ENCODE data around the gene WWOX. TPM values are rescaled to one million over a fixed set of nuclear protein-coding genes. Genes with fewer than 3 reads are reported as not detected.

WWOX gene
- total RNA-seq, 1 donor, result 24.2 TPM

DNA sequence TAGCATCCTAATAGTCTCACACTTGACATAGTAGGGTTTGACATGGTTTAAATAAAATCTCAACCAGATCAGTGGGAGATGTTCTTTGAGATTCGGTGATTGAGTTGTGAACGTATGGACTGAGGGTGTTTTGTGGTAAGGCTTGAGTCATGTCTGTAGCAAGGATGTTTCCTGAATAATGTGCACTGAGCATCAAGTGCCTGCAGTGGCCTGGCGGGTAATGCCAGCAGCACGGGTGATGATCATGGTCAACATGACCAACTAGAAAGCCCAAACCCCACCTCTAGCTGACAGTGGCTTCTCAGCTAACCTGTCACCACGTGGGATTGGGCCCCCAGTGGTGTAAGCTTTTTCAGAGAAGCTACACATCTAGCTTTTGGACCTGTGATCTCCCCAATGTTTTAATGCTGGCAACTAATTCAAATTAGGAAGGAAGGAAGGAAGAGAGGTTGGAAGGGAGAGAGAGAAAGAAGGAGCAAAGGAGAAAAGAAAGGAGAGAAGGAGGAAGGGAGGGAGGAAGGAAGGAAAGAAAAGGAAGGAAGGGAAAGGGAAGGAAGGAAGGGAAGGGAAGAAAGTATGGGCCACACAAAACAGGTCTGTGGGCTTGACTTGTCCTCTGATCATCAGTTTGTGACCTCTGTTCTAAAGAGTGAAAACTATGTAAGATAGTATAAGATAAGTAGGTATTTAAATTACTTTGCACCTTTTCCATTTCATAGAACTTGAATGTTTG is 55.4 kb downstream of the WWOX start:
- no peak overlapping the region for H3K4me3 ChIP-seq (ENCODE audit: low read depth, low read length)
- TF ChIP-seq, protein P1, sequence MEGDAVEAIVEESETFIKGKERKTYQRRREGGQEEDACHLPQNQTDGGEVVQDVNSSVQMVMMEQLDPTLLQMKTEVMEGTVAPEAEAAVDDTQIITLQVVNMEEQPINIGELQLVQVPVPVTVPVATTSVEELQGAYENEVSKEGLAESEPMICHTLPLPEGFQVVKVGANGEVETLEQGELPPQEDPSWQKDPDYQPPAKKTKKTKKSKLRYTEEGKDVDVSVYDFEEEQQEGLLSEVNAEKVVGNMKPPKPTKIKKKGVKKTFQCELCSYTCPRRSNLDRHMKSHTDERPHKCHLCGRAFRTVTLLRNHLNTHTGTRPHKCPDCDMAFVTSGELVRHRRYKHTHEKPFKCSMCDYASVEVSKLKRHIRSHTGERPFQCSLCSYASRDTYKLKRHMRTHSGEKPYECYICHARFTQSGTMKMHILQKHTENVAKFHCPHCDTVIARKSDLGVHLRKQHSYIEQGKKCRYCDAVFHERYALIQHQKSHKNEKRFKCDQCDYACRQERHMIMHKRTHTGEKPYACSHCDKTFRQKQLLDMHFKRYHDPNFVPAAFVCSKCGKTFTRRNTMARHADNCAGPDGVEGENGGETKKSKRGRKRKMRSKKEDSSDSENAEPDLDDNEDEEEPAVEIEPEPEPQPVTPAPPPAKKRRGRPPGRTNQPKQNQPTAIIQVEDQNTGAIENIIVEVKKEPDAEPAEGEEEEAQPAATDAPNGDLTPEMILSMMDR (IDR thresholded peaks at IDR 0.05; ENCODE audit: insufficient read depth, low read length), result no peak
- no peak for DNase-seq (ENCODE audit: low read depth)

DNA sequence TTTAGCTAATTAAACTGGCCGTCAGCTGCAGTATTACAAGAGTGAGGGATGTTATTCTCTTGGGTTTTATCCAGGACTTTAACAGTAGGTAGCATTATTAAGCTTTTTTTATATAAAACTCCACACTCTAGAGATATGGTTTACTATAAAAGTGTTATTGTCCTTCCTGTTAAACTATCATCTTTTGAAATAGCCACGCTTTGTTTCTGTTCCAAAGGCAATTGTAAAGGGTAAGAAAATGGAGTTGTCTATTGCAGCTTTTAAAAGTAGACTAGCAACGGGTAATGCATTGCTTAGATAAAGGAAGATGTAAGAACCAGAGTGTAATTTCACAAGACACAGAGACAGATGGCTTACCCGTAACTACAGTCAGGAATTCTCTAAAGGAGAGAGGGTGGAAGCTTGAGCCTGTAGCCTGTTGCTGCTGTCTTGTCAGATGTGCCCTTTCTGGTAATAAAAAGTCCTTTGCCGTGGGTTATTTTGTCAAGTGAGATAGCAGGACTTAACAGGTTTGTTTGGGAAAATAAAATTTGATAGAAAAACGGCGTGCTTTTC is 56.4 kb downstream of the WWOX start:
- DNase-seq (ENCODE audit: low read depth), result no peak
- TF ChIP-seq, protein P1 (IDR thresholded peaks at IDR 0.05; ENCODE audit: insufficient read depth, low read length), result no peak
- no peak overlapping the region for H3K4me3 ChIP-seq (ENCODE audit: low read depth, low read length)

DNA sequence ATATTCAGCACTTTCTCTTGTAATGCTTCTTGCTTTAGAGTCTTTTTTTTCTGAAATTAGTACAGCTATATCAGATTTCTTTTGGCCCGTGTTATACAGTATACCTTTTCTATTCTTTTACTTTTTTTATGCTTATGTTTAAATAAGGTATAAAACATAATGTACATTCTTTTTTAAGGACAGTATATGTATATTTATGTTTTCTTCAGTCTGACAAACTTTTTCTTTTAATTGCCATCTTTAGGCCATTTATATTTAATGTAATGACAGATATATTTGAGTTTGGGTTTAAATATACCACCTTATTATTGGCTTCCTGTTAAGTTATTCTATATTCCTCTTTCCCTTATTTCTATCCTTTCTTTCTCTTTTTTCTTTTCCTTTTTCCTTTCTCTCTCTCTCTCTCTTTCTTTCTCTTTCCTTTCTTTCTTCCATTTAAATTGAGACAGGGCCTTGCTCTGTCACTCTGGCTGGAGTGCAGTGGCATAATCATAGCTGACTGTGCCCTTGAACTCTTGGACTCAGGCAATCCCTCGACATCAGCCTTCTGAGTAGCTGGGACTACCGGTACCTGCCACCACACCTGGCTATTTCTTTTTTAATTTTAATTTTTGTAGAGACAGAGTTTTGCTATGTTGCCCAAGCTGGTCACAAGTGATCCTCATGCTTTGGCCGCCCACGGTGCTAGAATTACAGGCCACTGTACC is 61.7 kb downstream of the WWOX start:
- no peak for DNase-seq (ENCODE audit: low read depth)
- no peak overlapping the region for H3K4me3 ChIP-seq (ENCODE audit: low read depth, low read length)
- TF ChIP-seq, protein P1 (IDR thresholded peaks at IDR 0.05; ENCODE audit: insufficient read depth, low read length), result no peak

DNA sequence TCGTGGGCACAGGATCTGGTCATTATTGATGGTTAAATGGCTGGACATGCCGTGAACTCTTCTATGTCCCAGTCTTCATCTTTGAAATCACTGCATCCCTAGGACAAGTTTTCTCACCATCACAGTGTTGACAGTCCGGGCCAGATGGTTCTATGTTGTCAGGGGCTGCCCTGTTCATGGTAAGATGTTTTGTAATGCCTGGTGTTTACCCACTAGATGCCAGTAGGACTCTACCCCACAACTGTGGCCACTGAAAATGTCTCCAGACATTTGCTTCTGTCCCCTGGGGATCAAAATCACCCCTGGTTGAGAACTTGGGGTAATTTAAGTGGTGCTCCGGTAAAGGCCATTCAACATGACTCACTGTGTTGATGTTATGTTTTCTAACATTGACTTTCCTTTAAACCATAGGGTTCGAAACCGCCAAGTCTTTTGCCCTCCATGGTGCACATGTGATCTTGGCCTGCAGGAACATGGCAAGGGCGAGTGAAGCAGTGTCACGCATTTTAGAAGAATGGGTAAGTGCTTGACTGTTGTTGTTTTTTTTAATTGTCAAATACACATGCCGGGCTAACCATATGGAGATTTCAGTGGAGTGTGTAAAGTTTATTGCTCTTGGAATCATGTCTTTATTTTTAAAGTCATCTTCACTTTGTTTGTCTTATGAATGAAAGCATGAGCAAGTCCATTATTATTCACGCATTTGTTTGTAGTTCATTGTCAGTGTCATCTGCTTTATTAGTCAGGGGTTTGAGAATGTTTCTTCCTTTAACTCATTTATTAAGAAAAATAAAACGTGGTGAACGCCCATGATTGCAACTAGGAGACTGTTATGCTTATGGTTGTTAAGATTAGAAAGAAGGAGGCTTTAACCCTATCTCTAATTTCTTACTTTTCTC is 64.6 kb downstream of the WWOX start:
- DNase-seq (ENCODE audit: low read depth), result no peak
- TF ChIP-seq, protein P1 (IDR thresholded peaks at IDR 0.05; ENCODE audit: insufficient read depth, low read length), result no peak
- no peak overlapping the region for H3K4me3 ChIP-seq (ENCODE audit: low read depth, low read length)

DNA sequence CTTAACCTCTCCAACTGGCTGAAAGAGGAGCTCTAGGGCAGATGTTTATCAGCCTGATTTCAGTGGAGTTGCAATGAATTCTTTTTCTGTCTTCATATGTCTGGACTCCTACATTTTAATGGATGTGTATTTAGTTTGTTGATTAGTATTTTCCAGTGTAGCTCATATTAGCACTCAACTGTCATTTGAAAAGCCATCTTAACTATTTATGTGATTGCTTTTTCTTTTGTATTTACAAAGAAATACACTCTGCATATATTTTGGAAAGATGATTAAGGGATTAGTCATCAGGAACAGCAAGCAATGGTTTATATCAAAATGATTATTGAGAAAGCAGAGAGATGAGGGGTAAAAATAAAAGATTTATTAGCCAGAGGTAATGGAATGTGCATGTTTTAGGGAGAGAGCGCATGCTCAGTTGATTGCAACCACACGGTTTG is 71.1 kb downstream of the WWOX start:
- TF ChIP-seq, protein P1 (IDR thresholded peaks at IDR 0.05; ENCODE audit: insufficient read depth, low read length), result no peak
- no peak overlapping the region for H3K4me3 ChIP-seq (ENCODE audit: low read depth, low read length)
- DNase-seq (ENCODE audit: low read depth), result peak; percentile 19

DNA sequence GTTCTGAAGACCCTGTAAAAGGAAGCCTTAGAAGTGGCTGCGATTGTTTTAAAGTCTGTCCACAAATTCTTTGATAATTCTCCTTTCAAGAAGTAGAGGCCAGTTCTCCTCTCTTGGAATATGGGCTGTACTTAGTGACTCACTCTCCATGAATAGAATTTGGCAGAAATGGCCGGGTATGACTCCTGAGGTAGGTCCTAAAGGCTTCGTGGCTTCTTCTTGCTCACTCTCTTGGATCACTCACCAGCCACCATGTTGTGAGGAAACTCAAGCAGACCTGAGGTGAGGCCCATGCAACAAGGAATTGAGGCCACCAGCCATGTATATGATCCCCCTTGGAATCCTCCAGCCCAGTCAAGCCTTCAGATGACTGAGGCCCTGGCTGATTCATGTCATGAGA is 75.8 kb downstream of the WWOX start:
- no peak overlapping the region for H3K4me3 ChIP-seq (ENCODE audit: low read depth, low read length)
- peak; percentile 5 for DNase-seq (ENCODE audit: low read depth)
- TF ChIP-seq, protein P1 (IDR thresholded peaks at IDR 0.05; ENCODE audit: insufficient read depth, low read length), result no peak
